GM18498 (cell line): ENCODE results near the gene MB21D2.
"Not testable (repeated sequence)": the region's sequence is repeated elsewhere in the genome, so short reads cannot be mapped to it uniquely, and the experiment has no call there.

ENCODE experiments used
- ATAC-seq: cut with Tn5 transposase; IDR thresholded peaks from one replicate; pipeline ENCODE4 v1.9.1; 2021; ENCODE audit warnings: mild to moderate bottlenecking, moderate library complexity; ENCODE audit not compliant: unreplicated experiment

The MB21D2 gene

DNA sequence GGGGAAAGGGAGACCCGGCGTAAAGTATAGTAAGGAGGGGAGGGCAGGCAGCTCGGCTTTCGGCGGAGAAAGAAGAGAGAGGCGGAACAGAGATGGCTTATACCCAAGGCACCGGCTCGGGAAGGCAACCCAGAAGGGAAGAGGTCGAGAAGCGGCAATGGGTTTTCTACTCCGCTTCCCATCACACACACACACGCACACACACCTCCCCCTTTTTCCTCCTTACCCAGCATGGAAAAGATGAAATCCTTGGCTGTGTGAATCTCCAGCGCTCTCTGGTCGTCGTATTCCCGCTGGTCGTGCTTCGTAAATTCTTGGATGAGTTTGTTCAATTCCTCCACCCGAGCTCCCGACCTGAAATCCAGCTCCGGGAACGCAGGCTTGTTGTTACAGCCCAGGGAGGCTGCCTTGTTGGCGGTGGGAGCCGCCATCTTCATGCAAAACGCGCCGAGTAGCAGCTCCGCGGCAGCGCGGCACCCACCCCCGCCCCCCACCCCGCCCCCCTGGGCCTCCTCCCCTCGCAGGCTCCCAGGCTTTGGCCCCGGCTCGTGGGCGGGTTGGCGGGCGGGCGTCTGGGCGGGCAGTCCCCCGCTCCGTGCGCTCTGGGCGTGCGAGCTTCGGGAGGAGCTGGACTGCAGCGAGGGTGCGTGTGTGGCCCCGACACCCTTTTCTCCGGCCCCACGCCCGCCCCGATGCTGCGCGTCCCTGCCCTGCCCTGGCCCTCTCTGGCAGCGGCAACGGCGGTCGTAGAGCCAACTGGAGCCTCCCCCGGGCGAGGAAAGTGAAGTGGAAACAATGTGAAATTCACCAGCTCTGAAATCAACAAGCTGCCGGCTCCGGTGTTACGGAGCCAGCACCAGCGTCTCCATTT, at the start of gene MB21D2:
Gene MB21D2 (minus strand): TSS at position 453 of the 871 bp plus-strand sequence. CDS start 16 bp downstream, at position 437.
- peak; percentile 76 for ATAC-seq

GRCh38 chr3:192964959-192965719, 47.5 kb upstream of the MB21D2 start:
- not testable (repeated sequence) for ATAC-seq

GRCh38 chr3:192959773-192960172, 42.1 kb upstream of the MB21D2 start:
- ATAC-seq = no peak

DNA sequence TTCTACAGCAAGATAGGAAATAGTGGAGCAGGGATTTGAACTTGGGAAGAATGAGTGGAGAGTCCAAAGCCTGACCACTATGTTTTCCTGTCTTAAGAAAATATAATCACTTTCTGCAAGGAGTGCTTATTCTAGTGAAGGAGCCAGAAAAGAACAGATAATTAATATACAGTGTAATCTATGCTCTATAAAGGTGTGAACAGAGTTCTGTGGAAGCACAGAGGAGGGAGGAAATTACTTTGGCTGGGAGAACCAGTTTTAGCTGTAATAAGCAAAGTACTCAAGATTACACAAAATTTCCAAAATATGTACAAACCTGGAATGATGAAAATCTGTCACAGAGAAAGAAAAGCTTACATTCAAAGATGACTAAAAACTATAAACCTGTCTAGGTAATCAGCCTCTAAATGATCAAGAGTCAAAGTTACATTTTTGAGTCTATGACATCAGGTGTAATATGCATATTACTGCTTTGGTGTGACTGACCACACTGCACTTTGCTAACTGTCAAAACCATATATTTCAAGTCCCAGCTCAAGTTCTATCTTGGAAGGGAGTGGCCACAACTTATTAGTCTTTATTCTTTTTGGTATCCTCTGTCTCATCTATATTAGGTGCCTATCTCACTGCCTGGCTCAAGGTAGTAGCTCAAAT, 40.7 kb upstream of the MB21D2 start:
- no peak for ATAC-seq

DNA sequence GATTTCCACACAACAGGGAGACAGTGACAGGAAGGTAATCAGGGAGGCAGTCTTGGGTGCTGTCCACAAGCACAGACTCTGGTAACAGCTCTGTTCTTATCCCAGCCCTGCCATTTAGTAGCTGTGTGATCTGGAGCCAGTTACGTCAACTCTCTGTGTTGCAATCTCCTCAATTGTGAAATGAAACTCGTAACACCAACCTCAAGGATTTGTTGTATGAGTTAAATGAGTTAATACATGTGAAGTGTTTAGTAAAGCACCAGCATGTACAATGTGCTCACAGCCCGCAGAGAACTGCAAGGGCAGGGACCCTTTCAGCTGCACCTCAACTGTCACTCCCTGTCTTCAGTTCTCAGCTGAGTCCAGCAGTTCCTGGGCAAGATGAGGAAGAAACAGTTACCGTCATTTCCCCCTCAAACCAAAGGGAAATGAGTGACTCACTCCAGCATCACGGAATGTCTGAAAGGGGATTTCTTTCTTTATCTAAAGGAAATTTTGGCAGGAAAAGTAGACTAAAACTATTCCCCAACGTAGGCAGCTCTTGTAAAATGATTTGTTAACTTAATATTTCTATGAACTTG, 39.9 kb upstream of the MB21D2 start:
- no peak for ATAC-seq

DNA sequence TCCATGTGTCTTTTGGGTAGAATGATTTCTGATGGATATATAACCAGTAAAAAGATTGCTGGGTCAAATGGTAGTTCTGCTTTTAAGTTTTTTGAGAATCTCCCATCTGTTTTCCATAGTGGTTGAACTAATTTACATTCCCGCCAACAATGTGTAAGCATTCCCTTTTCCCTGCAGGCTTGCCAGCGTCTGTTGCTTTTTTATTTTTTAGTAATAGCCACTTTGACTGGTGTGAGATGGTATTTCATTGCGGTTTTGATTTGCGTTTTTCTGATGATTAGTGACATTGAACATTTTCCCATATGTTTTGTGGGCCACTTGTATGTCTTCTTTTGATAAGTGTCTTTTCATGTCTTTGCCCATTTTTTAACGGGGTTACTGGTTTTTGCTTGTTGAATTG, 36.3 kb upstream of the MB21D2 start:
- no peak for ATAC-seq

GRCh38 chr3:192947421-192947820, 29.8 kb upstream of the MB21D2 start:
- no peak for ATAC-seq

DNA sequence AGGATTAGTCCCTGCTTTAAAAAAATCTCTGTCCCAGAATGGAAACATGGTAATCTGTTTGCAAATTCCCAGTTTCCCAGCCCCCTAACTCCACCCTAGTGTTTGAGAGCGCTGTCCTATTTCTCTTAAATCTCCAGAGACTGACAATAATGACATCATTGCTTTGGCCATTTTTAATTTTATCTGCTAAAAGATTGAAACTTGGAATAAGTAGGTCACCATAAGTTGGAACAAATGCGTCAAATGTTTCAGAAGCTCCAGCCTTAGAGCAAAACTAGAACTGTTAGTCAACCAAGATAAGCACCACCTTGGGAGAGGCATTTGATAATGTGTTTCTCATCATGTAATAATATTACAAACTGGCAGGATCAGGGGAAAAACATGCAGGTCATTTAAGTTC, 25.7 kb upstream of the MB21D2 start:
- no peak for ATAC-seq

- ATAC-seq = no peak
These were observed 25.0 kb upstream of the MB21D2 start for GRCh38 chr3:192942625-192943024.

- ATAC-seq = no peak
These were observed 22.5 kb upstream of the MB21D2 start for GRCh38 chr3:192940129-192940528.

DNA sequence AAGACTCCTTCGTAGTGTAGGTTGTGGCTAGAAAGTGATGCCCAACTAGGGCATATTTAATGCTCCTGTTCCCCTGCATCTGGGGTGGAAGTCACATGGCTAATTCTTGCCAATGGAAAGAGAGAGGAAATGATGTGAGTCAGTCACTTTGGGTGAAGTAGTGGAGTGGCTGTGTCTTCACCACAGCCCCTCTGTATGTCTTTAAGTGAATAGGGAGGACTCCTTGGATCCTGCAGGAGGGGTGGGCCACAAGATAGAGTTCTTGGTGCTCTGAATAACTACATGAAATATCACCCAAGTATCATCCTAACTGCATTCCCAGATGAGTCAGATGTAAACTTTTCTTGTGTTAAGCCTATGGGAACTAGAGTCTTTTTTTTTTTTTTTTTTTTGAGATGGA, 17.8 kb upstream of the MB21D2 start:
- ATAC-seq = no peak

DNA sequence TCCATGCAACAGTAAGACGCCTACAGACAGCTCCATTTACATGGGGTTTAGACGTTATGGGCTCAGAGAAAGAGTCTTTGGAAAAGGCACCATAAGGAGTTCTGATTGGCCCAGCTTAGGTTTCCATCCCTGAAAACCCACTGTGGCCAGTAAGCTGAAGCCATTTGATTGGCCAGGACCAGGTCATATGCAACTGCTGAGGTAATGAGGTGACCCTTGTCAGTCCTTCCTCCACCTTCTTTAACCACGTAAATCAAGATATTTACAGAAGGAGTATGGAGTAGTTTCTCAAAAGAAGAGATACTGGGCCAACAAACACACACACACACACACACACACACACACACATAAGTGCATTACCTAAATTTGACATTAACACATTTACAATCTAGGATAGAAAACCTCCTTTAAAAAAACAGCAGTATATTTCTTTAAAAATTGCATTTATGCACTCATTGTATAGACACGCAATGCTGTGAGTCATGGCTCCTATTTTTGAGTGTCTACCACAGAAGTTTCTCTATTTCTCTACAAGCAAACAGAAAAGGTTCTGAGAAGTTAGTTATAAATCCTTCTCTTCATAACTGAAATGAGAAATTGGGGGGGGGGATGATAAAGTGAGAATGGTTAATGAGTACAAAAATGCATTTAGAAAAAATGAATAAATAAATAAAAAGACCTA, 16.3 kb upstream of the MB21D2 start:
- no peak for ATAC-seq

- ATAC-seq = no peak
These were observed 15.6 kb upstream of the MB21D2 start for GRCh38 chr3:192933259-192933658.

DNA sequence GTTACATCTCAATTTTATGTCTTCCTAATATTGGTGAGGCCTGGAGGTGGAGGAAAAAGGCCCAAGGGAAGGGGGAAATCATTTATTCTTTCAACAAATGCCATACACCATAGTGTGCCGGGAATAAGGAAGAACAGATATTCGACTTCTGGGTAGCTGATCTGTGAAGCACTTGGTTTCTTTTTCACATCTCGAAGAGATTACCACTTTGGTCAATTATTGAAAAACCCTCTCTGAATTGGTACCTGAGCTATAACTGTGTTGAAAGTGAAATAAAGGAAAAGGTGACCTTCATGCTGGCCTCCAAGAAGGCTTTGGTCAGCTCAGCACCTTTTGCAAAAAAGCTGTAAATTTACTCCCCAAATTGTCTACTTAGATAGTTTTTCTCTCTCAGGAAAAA, 14.2 kb upstream of the MB21D2 start:
- peak; percentile 74 for ATAC-seq

- ATAC-seq = no peak
These were observed 12.9 kb upstream of the MB21D2 start for GRCh38 chr3:192930577-192930976.

DNA sequence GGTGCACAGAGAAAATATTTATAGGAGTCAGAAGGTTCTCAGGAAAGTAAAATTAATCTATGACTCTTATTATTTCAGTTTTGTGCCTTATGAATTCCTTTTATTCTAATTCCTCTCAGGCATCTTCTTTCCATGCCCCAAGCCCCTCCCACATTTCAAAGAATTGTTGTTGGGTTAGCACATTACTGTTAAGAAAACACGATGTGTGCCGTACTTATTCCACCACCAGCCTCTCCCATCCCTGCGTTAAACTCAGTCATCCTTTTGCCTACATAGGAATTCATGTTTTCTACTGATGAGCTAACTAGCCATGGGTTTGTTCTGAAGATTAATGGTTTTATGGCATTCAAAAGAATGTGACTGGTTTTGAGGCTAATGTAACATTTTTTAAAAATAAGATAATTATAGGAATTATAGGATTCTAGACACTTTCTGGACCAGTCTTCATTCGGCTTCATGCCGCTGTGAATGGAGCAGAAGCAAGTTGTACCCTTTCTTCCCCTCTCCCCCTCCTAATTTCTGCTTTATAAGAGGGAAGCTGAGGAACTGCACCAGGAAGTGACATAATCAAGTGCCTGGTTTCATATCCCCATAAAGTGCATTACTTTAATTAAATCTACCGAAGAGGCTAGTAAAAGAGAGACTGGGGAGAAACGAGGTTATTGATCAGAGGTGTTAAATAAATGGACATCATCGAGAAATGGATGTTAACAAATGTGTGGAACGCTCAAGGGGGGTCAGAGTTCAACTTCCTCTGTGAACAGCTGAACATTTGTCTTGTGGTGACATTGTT, 12.3 kb upstream of the MB21D2 start:
- no peak for ATAC-seq

DNA sequence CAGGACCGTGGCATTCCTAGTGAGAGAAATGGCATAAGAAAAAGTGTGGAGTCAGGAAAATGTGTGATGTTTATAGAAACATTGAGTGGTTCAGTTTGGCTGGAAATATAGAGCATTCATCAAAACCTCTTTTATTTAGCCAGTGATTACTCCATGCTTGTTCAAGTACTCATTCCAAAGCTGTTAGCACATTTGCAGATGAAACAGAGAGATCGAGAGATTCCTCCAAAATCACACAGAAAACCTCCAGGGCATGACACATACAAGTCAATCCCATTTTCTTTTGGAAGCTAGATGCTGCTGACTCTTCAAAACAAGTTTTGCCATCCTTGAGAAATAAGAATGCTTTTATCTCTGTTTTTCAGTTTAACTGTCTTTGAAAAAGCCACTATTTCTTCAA, 11.5 kb upstream of the MB21D2 start:
- ATAC-seq = no peak

GRCh38 chr3:192928720-192929119, 11.1 kb upstream of the MB21D2 start:
- ATAC-seq = no peak

- ATAC-seq = no peak
These were observed 10.4 kb upstream of the MB21D2 start for GRCh38 chr3:192928016-192928415.

DNA sequence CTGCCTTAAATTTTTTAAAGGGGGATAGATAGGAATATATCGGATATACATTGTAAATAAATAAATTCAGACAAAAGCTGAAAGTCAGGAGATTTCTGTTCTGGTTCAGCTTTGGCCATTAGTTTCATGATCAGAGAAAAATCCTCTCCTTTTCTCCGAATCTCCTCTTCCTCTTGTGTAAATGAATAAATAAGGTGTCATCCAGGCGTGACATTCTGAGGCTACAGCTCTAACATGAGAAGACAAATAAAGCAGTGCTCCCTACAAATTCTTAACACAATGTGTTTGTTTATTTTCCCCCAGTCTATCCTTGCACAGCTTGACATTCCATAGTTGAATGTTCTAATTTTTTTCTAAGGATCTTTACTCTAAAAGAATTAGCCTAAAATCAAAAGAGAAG, 9.4 kb upstream of the MB21D2 start:
- ATAC-seq = no peak
